GM12878 (cell line): ENCODE data around the gene S100B. TPM values are rescaled to one million over a fixed set of nuclear protein-coding genes. Genes with fewer than 3 reads are reported as not detected.

ENCODE experiments used
- ATAC-seq: fragments of 200-7000 bp; cut with Tn5 transposase; 3 replicates; pipeline ENCODE4 v1.9.1; 2020; ENCODE audit warnings: mild to moderate bottlenecking, moderate library complexity
- BruUV-seq: library from RNA; stranded (reverse); fragments of 400-500 nt; replicated peaks from 2 replicates; lab custom pipeline; 2021; lab: Mats Ljungman, UMichigan
- CTCF ChIA-PET: fragments of 300-600 bp; sonication (Branson Sonifier 250); formaldehyde crosslinking; extraction: SDS; loops from one replicate; lab custom pipeline; 2021; ENCODE audit warnings: inconsistent platforms; lab: Yijun Ruan, JAX
- POLR2A ChIA-PET: fragments of 350-600 bp; formaldehyde crosslinking; extraction: SDS; loops from one replicate; lab custom pipeline; 2021; ENCODE audit warnings: inconsistent platforms; lab: Charles Lee
- RAD21 ChIA-PET: fragments of 300-600 bp; sonication (Branson Sonifier 250); formaldehyde crosslinking; loops from one replicate; lab custom pipeline; 2023; ENCODE audit warnings: antibody characterized with exemption; ENCODE audit not compliant: unreplicated experiment; lab: Charles Lee
- SMC1A ChIA-PET: fragments of 300-600 bp; sonication (Branson Sonifier 250); formaldehyde crosslinking; loops from one replicate; lab custom pipeline; 2023; ENCODE audit not compliant: unreplicated experiment, uncharacterized antibody; lab: Charles Lee
- DNase-seq: peaks from one replicate; pipeline ENCODE4 v3.0.0-alpha.2; 2011; ENCODE audit warnings: low read depth, low spot score
- FAIRE-seq: peaks from 3 replicates; lab custom pipeline; 2011; peaks lifted over from hg19 to GRCh38; lab: Jason Lieb, UNC
- H2AFZ ChIP-seq: 2 replicates; pipeline ENCODE4 v1.6.0; 2011; ENCODE audit warnings: low read depth, low read length, control low read depth; ENCODE audit not compliant: control insufficient read depth
- H3K27ac ChIP-seq: 2 replicates; pipeline ENCODE4 v1.5.1; 2011; ENCODE audit warnings: control low read depth; ENCODE audit not compliant: control insufficient read depth, insufficient read depth
- H3K27me3 ChIP-seq, 2 experiments: replicated peaks in 1 of 2; 2 replicates each; pipeline versions ENCODE4 v1.6.0 to v1.6.1; 2011; ENCODE audit warnings: low read length in 1 of 2; ENCODE audit not compliant: control insufficient read depth in 2 of 2, insufficient read depth in 2 of 2
- H3K36me3 ChIP-seq, 2 experiments: 2 replicates each; pipeline ENCODE4 v1.5.1; 2011; ENCODE audit warnings: low read length in 1 of 2; ENCODE audit not compliant: control insufficient read depth in 2 of 2, insufficient read depth in 2 of 2
- H3K4me1 ChIP-seq: 2 replicates; pipeline ENCODE4 v1.6.1; 2011; ENCODE audit warnings: mild to moderate bottlenecking, low read length, moderate library complexity, mixed read lengths; ENCODE audit not compliant: control insufficient read depth, insufficient read depth
- H3K4me2 ChIP-seq: 2 replicates; pipeline ENCODE4 v1.6.0; 2011; ENCODE audit warnings: control low read depth; ENCODE audit not compliant: control insufficient read depth, insufficient read depth
- H3K4me3 ChIP-seq: fragments of 200-600 bp; sonication (generic); 2 replicates; pipeline ENCODE4 v1.5.1; 2016
- H3K79me2 ChIP-seq: 2 replicates; pipeline ENCODE4 v1.6.0; 2011; ENCODE audit warnings: low read length; ENCODE audit not compliant: control insufficient read depth, insufficient read depth
- H3K9ac ChIP-seq: 2 replicates; pipeline ENCODE4 v1.8.0; 2011; ENCODE audit warnings: low read length, control low read depth, mixed read lengths; ENCODE audit not compliant: control insufficient read depth, insufficient read depth
- H3K9me3 ChIP-seq: replicated peaks from 3 replicates; pipeline ENCODE4 v1.5.1; 2011; ENCODE audit warnings: mild to moderate bottlenecking, low read length; ENCODE audit not compliant: control insufficient read depth, insufficient read depth
- H4K20me1 ChIP-seq: 2 replicates; pipeline ENCODE4 v1.6.0; 2011; ENCODE audit not compliant: control insufficient read depth, insufficient read depth
- BHLHE40 ChIP-seq, 2 experiments: fragments of 450-650 bp in 1 of 2; IDR thresholded peaks; 2 replicates each; pipeline ENCODE4 v1.6.1; 2011 to 2017; ENCODE audit warnings: low read depth in 2 of 2, borderline replicate concordance in 1 of 2, improper control_type of control experiment in 1 of 2, low read length in 1 of 2, mild to moderate bottlenecking in 1 of 2
- CBX5 ChIP-seq: sonication (generic); IDR thresholded peaks from 2 replicates; pipeline ENCODE4 v1.6.1; 2016; ENCODE audit warnings: low read depth, moderate library complexity, mild to moderate bottlenecking, inconsistent platforms
- FOXK2 ChIP-seq: fragments of 450-650 bp; IDR thresholded peaks from 2 replicates; pipeline ENCODE4 v1.6.1; 2017; ENCODE audit warnings: mild to moderate bottlenecking, moderate library complexity
- HCFC1 ChIP-seq: fragments of 150-350 bp; IDR thresholded peaks from 2 replicates; pipeline ENCODE4 v1.6.1; 2014; ENCODE audit warnings: low read length
- LARP7 ChIP-seq: fragments of 450-650 bp; IDR thresholded peaks from 2 replicates; pipeline ENCODE4 v1.6.1; 2017; ENCODE audit warnings: mild to moderate bottlenecking
- MAX ChIP-seq: IDR thresholded peaks from 2 replicates; pipeline ENCODE4 v1.6.1; 2012; ENCODE audit warnings: low read depth, low read length, improper control_type of control experiment
- MEF2B ChIP-seq: fragments of 450-650 bp; IDR thresholded peaks from 2 replicates; pipeline ENCODE4 v1.6.1; 2018; ENCODE audit warnings: mild to moderate bottlenecking, moderate library complexity; ENCODE audit not compliant: partially characterized antibody, poor library complexity, severe bottlenecking
- ZBTB40 ChIP-seq: fragments of 450-650 bp; IDR thresholded peaks from 2 replicates; pipeline ENCODE4 v1.6.1; 2016; ENCODE audit warnings: mild to moderate bottlenecking, moderate library complexity, borderline replicate concordance
- ZNF622 ChIP-seq: fragments of 450-650 bp; IDR thresholded peaks from 2 replicates; pipeline ENCODE4 v1.6.1; 2017; ENCODE audit warnings: mild to moderate bottlenecking, inconsistent platforms
- WGBS: methylation state at CpG from one replicate; pipeline ENCODE4 v1.1.6; 2016; ENCODE audit warnings: low lambda C conversion rate; ENCODE audit not compliant: insufficient replicate concordance, insufficient coverage; ENCODE audit errors: missing lambda C conversion rate; 5-methylcytosine and 5-hydroxymethylcytosine counted together
- in situ Hi-C: fragments of 300-500 bp; cut with MboI; formaldehyde crosslinking; loops from 9 replicates; pipeline ENCODE4 v1.14.3; 2018; ENCODE audit warnings: mixed read lengths
- intact Hi-C: fragments of 100-400 bp; cut with micrococcal nuclease; formaldehyde crosslinking; loops from one replicate; pipeline ENCODE4 v1.14.2; 2022; ENCODE audit not compliant: unreplicated experiment
- polyA plus RNA-seq, 11 experiments: library from polyadenylated mRNA; depleted of rRNA in 4 of 11; unstranded in 6 of 11; stranded (reverse) in 5 of 11; fragments of >200 nt; fragmentation: Nextera tagmentation in 4 of 11; fragmentation: Illumina TruSeq in 1 of 11; extraction: Ambion mirVana in 4 of 11; extraction: Trizol in 1 of 11; gene quantifications; 1 replicate in 1 of 11; 2 replicates in 10 of 11; pipeline versions ENCODE4 v1.2.1 to v1.2.3, GENCODE V29; 2011 to 2016; ENCODE audit warnings: inconsistent platforms in 2 of 11, missing spikeins in 2 of 11, low read depth in 1 of 11
- total RNA-seq, 4 experiments: library from RNA; depleted of rRNA in 3 of 4; stranded (reverse); fragments of >200 nt in 3 of 4; fragmentation: Illumina TruSeq in 1 of 4; extraction: Trizol in 1 of 4; gene quantifications; 2 replicates each; pipeline versions ENCODE4 v1.2.1 to v1.2.3, GENCODE V29; 2013 to 2021
- TF ChIP-seq, protein P1 (sequence below): fragments of 450-650 bp; IDR thresholded peaks from 2 replicates; pipeline ENCODE4 v1.6.1; 2016; ENCODE audit warnings: mild to moderate bottlenecking

S100B gene
- total and polyA plus RNA-seq, 10 of the 15 experiments (the other 5 are each of a cell fraction or from before 2014, with no cell fraction given): 0.11 to 0.22 TPM; not detected in 8

- no TSS peak for BruUV-seq
- Histone ChIP-seq H3K27ac (no peak overlapping the region), H3K27me3 (no peaks in the 10 kb centered on the region), H2AFZ (no peak overlapping the region)
- TF ChIP-seq LARP7 (no peak), ZNF622 (no peak), CBX5 (no peak)
- TF ChIP-seq, protein P1, sequence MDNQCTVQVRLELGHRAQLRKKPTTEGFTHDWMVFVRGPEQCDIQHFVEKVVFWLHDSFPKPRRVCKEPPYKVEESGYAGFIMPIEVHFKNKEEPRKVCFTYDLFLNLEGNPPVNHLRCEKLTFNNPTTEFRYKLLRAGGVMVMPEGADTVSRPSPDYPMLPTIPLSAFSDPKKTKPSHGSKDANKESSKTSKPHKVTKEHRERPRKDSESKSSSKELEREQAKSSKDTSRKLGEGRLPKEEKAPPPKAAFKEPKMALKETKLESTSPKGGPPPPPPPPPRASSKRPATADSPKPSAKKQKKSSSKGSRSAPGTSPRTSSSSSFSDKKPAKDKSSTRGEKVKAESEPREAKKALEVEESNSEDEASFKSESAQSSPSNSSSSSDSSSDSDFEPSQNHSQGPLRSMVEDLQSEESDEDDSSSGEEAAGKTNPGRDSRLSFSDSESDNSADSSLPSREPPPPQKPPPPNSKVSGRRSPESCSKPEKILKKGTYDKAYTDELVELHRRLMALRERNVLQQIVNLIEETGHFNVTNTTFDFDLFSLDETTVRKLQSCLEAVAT: no peak
- TF ChIP-seq, all 136 proteins: peak for 0
- POLR2A ChIA-PET: interaction anchor here (0.6 kb wide), 1 partner anchor 677 kb away, joined by 5 read pairs; no protein-coding TSS in a partner anchor
- 91% methylated on average over 7 of the region's 7 CpGs for WGBS
- no peak overlapping the region for H3K4me3 ChIP-seq
- ATAC-seq (no peak), DNase-seq (no peak), FAIRE-seq (no peak)
- in situ Hi-C loops: no loop called here
- intact Hi-C loops: no loop called here
- RAD21 ChIA-PET: no interaction called here
- SMC1A ChIA-PET: no interaction called here
- no peaks in the 10 kb centered on the region for H3K79me2 ChIP-seq
- no peak overlapping the region for H3K4me2 ChIP-seq
- peaks cover 10 to 33% of the 10 kb centered on the region in 2 experiments for H3K36me3 ChIP-seq
- CTCF ChIA-PET: no interaction called here
- no peak overlapping the region for H3K9ac ChIP-seq
- peaks cover 1% of the 10 kb centered on the region; the same call in 2 of the 3 replicates for H3K9me3 ChIP-seq
- no peaks in the 10 kb centered on the region for H3K4me1 ChIP-seq
- no peaks in the 10 kb centered on the region for H4K20me1 ChIP-seq
Observed at GRCh38 chr21:46651121-46651520, 46.2 kb upstream of the S100B start.

- POLR2A ChIA-PET: interaction anchor here (0.6 kb wide), 1 partner anchor 677 kb away, joined by 5 read pairs; no protein-coding TSS in a partner anchor
- intact Hi-C loops (no loop called here), in situ Hi-C loops (no loop called here)
- Histone ChIP-seq H3K36me3 (peaks cover 10 to 37% of the 10 kb centered on the region in 2 experiments), H3K4me1 (no peaks in the 10 kb centered on the region), H3K4me3 (no peak overlapping the region), H3K9ac (no peak overlapping the region), H3K9me3 (peaks cover 1% of the 10 kb centered on the region; the same call in 2 of the 3 replicates), H4K20me1 (no peaks in the 10 kb centered on the region), H3K79me2 (no peaks in the 10 kb centered on the region), H3K27me3 (no peaks in the 10 kb centered on the region), H3K27ac (no peak overlapping the region), H3K4me2 (no peak overlapping the region), H2AFZ (no peak overlapping the region)
- SMC1A ChIA-PET: no interaction called here
- DNase-seq: no peak
- CTCF ChIA-PET: no interaction called here
- FAIRE-seq: no peak
- no TSS peak for BruUV-seq
- no peak for ATAC-seq
- RAD21 ChIA-PET: no interaction called here
- WGBS: 91% methylated on average over 13 of the region's 14 CpGs
- TF ChIP-seq MEF2B (no peak), ZBTB40 (no peak), HCFC1 (no peak), MAX (no peak), BHLHE40 (IDR thresholded peaks at IDR 0.05; ENCODE audit: borderline replicate concordance in 1 of 2, low read depth in 2 of 2, low read length in 1 of 2) (no peak), FOXK2 (no peak)
Observed at GRCh38 chr21:46650476-46651098, 45.7 kb upstream of the S100B start.
